Measurements from ENCODE around the gene QRICH2.
"Not testable (repeated sequence)": the region's sequence is repeated elsewhere in the genome, so short reads cannot be mapped to it uniquely, and the experiment has no call there.

Gene QRICH2

DNA sequence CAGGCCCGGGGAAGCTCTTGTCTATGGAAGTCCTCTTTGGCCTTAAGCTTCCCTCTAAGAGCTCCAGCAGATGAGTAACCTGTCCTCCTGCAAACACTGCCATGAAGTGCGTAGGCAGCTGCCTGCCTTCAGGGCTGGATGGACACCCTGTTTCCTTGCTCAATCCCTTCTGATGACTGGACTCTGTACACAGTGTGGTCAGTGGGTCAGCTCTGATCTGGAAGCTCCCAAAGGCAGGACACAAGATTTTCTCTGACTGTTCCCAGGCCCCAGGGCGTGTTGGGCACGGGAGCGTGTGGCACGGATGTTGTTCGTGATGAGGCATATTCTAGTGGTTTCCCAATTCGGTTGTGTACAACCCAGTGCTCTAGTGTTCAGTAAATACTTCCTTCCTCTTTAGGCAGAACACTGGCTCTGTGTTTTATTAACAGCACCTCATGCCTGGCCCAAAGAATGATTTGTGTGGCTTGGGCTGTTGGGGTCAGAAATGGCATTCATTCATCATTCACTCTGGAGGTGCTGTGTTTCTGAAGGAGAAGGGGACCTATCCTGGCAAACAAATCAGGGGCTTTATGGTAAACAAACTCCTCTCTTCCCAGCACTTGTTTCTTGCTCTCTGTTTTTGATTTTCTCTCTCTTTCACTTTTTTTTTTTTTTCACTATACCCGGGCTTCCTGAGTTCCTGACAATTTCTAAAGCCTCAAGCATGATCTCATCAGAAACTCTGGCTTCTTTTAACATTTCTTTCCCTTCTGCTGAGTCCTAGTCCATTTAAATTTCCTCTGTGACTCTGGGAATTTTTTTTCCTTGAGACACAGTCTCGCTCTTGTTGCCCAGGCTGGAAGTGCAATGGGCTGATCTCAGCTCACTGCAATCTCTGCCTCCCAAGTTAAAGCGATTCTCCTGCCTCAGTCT, 55.8 kb downstream of the QRICH2 start:
- DNase-seq: no peak

DNA sequence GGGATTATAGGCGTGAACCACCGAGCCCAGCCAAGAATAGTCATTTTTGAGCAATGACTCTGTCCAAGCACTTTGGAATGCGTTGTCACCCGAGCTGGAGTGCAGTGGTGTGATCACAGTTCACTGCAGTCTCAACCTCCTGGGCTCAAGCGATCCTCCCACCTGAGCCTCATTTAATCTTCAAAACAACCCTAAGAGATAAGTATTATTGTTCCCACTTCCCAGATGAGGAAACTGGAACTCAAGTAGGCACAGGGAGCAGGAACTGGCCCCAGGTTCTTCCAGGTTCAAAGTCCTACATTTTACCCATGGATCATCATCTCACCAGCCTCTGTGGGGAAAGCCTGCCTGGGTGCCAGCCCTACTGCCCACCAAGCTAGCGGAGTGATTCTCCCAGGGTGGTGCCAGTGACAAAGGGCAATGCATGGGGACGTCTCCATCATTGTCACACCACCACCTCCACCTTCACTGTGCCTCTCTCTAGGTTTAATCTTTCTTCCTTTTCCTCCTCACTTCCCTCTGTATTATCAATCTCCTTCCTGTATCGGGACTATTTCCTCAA, 56.5 kb downstream of the QRICH2 start:
- DNase-seq: no peak

DNA sequence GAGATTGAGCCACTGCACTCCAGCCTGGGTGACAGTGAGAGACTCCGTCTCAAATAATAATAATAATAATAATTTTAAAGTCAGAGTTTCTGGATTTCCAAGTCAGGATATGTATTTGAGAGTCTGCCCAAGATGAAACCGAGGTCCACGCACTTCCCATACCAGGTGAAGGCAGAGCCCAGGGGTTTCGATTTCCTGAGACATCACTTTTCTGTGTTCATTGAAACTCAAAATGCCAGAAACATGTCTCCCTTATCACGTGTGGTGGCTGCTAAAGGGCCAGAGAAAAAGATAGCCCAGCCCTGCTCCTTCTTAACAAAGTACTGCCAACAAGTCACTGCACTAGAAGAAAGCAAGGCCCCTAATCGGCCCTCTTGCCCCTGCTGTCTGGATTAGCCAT, 57.9 kb downstream of the QRICH2 start:
- no peak for DNase-seq

DNA sequence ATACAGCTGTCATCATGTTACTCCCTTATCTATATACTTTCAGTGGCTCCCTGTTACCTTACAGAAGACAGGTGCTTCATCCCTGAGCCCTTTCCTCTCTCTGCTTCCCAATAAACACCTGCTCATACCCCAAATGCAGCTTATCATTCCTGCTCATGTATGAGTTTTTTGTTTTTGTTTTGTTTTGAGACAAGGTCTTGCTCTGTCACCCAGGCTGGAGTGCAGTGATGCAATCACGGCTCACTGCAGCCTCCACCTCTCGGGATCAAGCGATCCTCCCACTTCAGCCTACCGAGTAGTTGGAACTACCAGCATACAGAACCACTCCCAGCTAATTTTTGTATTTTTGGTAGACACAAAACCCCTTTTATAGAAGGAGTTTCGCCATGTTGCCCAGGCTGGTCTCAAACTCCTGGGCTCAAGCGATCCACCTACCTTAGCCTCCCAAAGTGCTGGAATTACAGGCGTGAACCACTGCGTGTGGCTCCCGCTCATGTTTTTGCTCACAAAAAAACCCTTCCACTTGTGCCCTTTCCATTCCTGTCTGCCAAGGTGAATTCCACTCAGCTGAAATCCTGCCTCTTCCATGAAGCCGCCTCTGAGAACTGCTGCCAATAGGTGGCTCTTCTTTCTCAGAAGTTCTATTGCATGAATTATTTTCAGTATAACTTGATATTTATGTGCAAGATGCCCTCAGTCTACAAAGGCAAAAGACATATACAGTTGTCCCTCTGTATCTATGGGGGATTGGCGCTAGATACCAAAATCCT, 59.9 kb downstream of the QRICH2 start:
- DNase-seq: no peak

DNA sequence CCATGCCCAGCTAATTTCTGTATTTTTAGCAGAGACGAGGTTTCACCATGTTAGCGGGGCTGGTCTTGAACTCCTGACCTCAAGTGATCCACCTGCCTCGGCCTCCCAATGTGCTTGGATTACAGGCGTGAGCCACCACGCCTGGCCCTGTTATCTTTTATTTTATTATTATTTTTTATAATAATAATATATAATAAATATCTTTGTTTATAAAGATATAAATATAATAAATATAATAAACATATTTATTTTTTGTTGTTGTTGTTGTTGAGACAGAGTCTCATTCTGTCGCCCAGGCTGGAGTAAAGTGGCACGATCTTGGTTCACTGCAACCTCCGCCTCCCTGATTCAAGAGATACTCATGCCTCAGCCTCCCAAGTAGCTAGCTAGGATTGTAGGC, 60.8 kb downstream of the QRICH2 start:
- no peak for DNase-seq

DNA sequence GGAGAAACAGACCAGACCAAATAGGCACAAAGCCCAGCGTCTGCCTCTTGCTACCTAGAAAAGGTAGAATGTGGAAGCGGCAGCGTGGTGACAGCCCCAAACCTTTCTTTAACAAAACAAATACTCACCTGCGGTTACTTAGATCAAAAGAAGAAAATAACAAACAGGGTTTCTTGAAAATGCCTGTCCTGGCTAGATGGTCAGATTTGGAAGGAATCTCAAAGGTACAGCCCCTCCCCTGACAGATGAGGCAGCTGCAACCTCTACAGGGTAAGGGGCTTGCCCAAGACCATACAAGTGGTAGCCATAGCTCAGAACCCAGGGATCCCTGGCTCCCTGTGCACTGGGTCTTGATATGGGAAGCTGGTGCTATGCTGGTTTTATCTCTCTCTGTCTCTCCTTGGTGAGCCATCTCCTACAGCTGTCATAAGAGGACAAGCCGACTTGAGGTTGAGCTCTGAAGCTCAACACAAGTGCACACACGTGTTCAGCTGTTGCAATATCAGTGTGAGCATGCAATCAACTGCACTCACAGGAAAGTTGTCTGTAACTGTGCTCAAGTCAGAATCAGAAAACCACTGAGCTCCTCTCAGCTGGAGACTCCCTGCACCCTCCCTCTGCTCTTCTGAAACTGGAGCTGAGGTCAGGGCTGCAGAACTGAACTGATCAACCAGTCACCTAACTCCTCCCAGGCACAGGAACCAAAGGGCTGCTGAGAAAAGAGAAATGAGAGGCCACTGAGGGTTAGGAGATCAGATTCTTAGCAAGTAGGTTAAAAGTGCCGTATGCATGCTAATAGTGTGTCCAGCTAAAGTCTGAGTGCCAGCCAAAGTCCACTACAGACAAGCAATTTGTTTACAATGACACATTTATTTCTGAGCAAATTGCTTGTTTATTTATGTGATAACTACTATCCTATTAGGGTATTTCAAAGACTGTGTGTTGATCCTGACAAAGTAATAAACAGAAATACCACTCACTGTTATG, 61.7 kb downstream of the QRICH2 start:
- no peak for DNase-seq

DNA sequence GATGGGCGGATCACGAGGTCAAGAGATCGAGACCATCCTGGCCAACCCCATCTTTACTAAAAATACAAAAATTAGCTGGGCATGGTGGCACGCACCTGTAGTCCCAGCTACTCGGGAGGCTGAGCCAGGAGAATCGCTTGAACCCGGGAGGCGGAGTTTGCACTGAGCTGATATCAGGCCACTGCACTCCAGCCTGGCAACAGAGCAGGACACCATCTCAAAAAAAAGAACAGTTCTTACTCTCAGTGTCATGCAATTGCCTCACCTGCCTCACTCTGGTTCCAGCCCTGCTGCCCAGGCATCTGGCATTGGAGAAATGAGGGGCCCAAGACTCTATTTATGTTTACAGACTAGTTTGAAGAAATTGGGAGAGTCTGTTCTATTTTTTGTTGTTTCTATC, 63.4 kb downstream of the QRICH2 start:
- not testable (repeated sequence) for DNase-seq

DNA sequence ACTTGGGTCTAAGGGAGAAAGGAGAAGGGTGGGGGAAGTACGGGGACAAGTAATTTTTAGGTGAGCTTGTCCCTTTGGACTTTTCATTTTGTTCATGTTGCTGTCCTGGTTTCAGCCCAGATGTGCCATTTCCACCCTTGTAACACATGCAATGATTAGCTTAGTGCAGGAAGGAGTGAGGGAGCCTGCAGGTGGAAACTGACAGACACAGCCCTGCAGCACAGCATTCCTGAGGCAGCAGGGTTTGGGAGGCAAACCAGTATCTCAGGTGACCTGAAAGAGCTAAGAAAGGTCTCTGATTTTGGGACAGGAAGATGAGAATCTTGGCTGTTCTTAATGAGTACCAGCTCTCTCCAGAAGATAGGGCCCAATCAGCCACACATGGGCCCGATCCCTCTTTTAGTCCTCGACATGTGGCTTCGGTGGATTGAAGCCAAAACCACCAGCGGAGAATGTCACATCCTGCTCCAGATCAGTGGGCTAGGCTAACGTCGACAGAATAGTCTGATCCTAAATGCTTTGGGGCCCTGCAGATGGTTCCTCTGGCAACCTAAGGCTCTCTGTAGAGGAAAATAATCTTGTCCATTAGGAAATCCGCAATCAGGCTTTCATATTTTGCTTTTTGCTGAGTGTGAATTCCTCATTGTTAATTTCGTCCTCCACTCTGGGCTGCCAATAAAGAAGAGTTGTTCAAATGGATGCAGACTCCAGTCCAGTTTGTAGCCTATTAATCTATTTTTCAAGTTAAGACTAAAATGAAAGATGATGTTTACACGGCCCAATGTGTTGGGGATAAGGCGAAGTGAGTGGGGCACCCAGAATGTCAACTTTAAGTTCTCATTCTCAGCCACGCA, 64.0 kb downstream of the QRICH2 start:
- DNase-seq: no peak

DNA sequence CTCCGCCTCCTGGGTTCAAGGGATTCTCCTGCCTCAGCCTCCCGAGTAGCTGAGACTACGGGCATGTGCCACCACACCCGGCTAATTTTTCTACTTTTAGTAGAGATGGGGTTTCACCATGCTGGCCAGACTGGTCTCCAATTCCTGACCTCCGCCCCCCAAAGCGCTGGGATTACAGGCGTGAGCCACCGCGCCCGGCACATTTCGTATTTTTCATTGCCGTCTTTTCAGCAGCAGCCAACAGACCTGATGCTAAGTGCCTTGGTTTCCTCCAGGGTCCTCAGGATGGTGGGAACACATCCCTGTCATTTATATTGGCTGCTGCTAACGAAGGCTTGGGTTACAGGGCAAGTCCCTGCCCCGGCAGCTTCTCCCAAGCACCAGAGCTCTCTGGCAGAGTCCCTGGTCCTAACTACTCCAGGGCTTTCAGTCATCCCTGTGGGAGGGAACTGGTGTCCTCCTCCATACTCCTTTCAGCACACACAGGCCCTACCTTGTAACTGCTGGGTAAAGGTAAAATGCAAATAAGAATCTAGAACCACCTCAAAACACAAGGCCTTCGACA, 66.3 kb downstream of the QRICH2 start:
- DNase-seq: no peak

DNA sequence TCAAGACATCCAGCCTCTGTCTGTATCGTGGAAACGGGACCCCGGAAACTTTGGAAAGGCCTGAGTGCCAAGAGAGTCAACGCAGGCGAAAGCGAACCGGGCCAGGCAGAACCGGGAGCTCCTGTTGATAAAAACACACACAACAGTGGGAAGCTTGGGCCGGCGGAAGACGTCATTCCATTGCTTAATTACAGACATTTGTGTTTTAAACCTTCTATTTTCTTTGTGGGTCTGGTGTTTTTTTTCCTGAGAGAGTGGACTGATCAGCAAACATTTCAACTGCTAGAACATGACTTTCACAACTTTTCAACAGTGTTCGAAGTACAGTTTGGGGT, 66.9 kb downstream of the QRICH2 start:
- DNase-seq: peak in 6 of 56 donors; percentile 14 to 57 (median 33)

DNA sequence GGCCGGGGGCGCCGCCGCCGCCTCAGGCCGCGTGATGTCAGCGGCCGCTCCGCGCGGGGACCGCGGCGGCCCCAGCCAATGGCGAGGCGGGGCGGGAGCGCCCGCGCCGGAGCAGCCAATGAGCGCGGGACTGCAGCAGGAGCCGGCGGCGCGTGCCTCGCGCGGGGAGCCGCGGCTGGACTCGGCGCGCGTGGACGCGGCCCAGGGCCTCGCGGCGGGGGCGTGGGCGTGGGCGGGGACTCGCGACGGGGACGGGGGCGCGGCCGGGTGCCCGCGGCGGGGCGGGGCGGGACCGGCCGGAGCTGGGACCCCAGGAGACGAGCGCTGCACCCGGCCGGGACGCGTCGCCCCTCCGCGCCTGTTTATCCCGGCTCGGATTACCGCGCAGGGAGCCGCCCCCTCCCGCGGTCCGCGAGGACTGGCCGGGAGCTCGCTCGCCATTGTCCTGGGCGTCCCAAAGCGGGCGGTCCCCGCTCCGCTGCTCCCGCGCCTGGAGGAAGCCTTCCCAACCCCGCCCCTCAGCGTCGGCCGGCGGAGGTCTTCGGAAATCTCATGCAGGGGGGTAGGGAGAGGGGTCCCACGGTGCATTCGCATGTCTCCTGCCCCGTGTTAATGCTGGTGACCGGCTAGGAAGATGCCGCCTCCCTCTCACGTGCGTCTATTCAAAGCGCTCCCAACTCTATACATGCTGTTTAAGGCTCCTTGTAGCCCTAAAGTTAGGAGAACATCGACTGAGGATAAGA, 67.4 kb downstream of the QRICH2 start, which contains the start of gene RNF157:
Gene RNF157 (minus strand): TSS at position 33 of the 743 bp plus-strand sequence. CDS start 253 bp downstream, outside the sequence.
- DNase-seq: peak in 48 of 56 donors; percentile 18 to 85 (median 58)

DNA sequence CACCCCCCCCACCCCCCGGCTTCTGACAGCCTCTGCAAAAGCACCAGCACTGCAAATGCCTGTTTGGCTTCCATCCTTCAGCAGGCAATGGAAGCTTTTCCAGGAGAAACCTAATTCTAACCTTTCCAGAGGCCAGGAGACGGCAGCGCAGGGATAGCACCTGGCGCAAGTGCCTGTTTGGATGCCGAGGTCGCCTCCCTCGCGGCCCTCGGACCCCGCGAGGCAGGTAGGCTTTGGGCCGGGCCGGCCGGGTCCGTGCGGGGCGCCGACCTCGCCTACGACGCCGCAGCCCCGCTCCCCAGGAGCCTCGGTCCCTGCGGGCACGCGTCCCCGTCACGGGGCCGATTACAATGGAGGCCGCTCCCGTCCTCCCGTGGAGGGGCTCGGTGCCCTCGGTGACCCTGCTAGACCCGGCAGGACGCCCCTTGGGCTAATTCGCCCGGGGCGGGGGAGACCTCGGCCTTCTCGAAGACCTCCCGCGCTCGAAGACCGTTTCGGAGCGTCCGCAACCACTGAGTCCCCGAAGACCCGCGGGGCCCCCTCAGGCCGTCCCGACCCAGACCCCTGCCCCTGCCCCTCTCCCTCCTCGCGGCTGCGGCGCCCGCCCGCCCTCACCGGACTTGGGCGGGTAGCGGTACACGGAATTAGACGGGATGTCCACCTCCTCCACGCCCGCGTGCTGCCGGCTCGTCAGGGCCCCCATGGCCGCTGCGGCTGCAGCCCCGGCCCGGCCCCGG, 68.4 kb downstream of the QRICH2 start:
- peak in 1 of 56 donors; percentile 56 for DNase-seq

DNA sequence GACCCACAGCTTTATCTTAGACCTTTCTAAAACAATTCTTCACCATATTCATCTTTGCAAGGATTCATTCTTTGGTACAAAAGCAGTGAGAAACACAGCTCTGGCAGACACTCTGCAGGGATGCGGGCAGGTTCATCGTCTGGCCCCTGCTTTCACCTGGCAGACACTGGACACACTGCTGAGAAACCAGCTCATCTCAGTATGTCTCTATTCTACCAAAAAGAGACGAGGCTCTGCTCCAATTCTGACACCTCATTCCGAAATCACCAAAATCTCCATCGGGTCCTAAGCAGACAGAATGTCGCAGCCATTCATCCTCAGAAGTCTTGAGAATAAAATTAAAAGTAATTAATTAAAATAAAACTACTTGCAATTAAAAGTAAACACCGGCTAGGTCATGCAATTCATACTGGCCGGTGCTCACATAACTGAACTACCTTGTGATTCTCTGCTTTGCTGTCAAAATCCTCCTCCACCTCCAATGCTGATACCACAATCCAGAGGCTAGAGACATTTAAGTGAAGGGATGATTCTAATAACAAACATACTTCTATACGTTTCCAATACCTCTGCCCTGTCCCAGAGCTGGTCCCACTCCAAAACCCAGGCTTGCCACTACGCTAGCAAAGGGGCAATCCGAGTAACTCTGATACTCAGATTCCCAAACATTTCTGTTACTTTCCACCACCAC, 69.1 kb downstream of the QRICH2 start:
- peak in 1 of 56 donors; percentile 16 for DNase-seq

DNA sequence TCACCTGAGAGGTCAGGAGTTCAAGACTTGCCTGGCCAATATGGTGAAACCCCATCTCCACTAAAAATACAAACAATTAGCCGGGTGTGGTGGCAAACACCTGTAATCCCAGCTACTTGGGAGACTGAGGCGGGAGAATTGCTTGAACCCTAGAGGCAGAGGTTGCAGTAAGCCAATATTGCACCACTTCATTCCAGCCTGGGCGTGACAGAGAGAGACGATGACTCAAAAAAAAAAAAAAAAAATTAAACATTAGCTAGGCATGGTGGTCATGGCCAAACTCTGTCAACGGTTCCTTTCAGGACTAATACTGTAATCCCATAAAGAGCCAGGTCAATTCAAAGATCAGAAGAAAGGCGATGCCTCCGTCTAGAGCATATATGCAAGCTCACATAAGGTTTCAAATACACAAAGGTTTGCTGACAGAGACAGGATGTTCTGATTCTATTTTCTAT, 70.2 kb downstream of the QRICH2 start:
- DNase-seq: no peak

DNA sequence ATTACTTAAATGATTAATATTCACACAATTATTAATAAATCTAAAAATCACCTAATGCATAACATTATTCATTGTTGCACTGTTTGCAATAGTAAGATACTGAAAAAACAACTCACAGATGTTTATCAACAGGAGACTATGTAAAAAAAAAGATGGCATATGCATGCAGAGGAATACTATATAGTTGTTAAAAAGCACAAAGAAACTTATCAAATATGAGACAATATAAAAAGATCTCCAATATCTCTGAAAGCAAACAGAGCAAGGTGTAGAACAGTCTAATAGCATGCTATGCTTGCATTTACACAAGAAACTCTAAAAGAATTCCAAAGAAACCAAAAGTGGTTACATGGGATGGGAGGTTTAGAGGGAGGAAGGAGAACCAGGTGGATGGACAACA, 71.5 kb downstream of the QRICH2 start:
- DNase-seq: no peak

DNA sequence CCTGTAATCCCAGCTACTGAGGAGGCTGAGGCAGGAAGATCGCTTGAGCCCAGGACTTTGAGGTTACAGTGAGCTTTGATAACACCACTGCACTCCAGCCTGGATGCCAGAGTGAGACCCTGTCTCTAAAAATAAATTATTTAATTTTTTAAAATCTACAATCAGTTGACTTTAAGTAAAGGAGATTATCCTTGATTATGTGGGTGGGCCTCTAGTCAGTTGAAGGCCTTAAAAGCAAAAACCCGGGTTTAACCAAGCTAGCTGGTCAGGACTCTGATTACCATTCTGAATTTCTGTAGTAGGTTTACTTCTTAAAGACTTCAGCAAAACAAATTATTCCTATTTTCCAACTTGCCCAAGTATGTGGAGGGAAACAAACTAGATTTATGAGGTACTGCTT, 72.2 kb downstream of the QRICH2 start:
- no peak for DNase-seq

DNA sequence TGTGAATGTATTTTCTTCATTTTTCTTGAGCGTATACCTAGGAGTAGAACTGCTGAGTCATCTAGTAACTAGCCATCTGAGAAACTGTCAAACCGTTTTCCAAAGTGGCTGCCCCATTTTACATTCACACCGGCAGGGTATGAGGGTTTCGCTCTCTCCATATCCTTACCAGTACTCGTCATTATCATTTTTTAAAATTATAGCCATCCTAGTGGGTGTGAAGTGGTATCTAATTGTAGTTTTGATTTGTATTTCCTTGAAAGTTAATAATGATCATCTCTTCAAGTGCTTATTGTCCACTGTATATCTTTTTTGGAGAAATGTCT, 73.8 kb downstream of the QRICH2 start:
- no peak for DNase-seq
